Liver (tissue), 3 donors: Measurements from ENCODE around the gene TMEM42.

ENCODE experiments used
- EGR1 ChIP-seq, 2 donors: IDR thresholded peaks; 2 replicates each; pipeline ENCODE4 v1.6.1; 2016 to 2018; ENCODE audit warnings: antibody characterized with exemption in 2 of 2, low read depth in 2 of 2
- GABPA ChIP-seq, 2 donors: IDR thresholded peaks in 1 of 2; conservative IDR thresholded peaks in 1 of 2; 2 replicates each; pipeline ENCODE4 v1.6.1; 2016; ENCODE audit warnings: antibody characterized with exemption in 2 of 2, mild to moderate bottlenecking in 1 of 2, moderate library complexity in 1 of 2
- HNF4G ChIP-seq: IDR thresholded peaks from 2 replicates; pipeline ENCODE4 v1.6.1; 2016; ENCODE audit warnings: antibody characterized with exemption
- JUND ChIP-seq, 2 donors: IDR thresholded peaks; 2 replicates each; pipeline ENCODE4 v1.6.1; 2016; ENCODE audit warnings: antibody characterized with exemption in 2 of 2
- RAD21 ChIP-seq, 2 donors: IDR thresholded peaks; 2 replicates each; pipeline ENCODE4 v1.6.1; 2016; ENCODE audit warnings: antibody characterized with exemption in 2 of 2, mild to moderate bottlenecking in 2 of 2
- RXRA ChIP-seq, 2 donors: IDR thresholded peaks; 2 replicates each; pipeline ENCODE4 v1.6.1; 2017 to 2018; ENCODE audit warnings: antibody characterized with exemption in 2 of 2, mild to moderate bottlenecking in 1 of 2
- SP1 ChIP-seq: IDR thresholded peaks from 2 replicates; pipeline ENCODE4 v1.6.1; 2018; ENCODE audit warnings: antibody characterized with exemption, mild to moderate bottlenecking
- TAF1 ChIP-seq: conservative IDR thresholded peaks from 2 replicates; pipeline ENCODE4 v1.6.1; 2016; ENCODE audit warnings: antibody characterized with exemption, mild to moderate bottlenecking
- TF ChIP-seq, protein P1 (sequence below): IDR thresholded peaks from 2 replicates; pipeline ENCODE4 v1.6.1; 2016; ENCODE audit warnings: antibody characterized with exemption, mild to moderate bottlenecking
- TF ChIP-seq, protein P2 (sequence below): IDR thresholded peaks from 2 replicates; pipeline ENCODE4 v1.6.1; 2016; ENCODE audit warnings: antibody characterized with exemption
- TF ChIP-seq, protein P3 (sequence below): fragments of 150-350 bp; IDR thresholded peaks from 2 replicates; pipeline ENCODE4 v1.5.1; 2017; ENCODE audit warnings: improper control_type of control experiment, low read depth, low read length; ENCODE audit not compliant: missing input control
- donor health status: healthy.
- donor health status: healthy.

DNA sequence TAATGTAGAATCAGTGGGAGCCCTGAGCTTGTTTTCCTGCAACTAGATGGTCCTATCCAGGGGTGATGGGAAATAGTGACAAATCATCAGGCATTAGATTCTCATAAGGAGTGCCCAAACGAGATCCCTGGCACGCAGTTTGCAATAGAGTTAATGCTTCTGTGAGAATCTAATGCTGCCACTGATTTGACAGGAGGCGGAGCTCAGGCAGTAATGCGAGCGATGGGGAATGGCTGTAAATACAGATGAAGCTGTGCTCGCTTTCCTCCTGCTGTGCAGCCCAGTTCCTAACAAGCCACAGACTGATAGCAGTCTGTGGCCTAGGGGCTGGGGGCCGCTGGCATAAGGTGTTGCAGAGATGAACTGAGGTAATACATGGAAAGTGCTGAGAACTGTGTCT lies 28.3 kb upstream of the TMEM42 start:
- TF ChIP-seq, protein P1, sequence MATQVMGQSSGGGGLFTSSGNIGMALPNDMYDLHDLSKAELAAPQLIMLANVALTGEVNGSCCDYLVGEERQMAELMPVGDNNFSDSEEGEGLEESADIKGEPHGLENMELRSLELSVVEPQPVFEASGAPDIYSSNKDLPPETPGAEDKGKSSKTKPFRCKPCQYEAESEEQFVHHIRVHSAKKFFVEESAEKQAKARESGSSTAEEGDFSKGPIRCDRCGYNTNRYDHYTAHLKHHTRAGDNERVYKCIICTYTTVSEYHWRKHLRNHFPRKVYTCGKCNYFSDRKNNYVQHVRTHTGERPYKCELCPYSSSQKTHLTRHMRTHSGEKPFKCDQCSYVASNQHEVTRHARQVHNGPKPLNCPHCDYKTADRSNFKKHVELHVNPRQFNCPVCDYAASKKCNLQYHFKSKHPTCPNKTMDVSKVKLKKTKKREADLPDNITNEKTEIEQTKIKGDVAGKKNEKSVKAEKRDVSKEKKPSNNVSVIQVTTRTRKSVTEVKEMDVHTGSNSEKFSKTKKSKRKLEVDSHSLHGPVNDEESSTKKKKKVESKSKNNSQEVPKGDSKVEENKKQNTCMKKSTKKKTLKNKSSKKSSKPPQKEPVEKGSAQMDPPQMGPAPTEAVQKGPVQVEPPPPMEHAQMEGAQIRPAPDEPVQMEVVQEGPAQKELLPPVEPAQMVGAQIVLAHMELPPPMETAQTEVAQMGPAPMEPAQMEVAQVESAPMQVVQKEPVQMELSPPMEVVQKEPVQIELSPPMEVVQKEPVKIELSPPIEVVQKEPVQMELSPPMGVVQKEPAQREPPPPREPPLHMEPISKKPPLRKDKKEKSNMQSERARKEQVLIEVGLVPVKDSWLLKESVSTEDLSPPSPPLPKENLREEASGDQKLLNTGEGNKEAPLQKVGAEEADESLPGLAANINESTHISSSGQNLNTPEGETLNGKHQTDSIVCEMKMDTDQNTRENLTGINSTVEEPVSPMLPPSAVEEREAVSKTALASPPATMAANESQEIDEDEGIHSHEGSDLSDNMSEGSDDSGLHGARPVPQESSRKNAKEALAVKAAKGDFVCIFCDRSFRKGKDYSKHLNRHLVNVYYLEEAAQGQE = no peak
- TF ChIP-seq, protein P2, sequence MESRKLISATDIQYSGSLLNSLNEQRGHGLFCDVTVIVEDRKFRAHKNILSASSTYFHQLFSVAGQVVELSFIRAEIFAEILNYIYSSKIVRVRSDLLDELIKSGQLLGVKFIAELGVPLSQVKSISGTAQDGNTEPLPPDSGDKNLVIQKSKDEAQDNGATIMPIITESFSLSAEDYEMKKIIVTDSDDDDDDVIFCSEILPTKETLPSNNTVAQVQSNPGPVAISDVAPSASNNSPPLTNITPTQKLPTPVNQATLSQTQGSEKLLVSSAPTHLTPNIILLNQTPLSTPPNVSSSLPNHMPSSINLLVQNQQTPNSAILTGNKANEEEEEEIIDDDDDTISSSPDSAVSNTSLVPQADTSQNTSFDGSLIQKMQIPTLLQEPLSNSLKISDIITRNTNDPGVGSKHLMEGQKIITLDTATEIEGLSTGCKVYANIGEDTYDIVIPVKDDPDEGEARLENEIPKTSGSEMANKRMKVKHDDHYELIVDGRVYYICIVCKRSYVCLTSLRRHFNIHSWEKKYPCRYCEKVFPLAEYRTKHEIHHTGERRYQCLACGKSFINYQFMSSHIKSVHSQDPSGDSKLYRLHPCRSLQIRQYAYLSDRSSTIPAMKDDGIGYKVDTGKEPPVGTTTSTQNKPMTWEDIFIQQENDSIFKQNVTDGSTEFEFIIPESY = no peak
- no peak for TF ChIP-seq RAD21 (IDR thresholded peaks at IDR 0.05)
- TF ChIP-seq, protein P3, sequence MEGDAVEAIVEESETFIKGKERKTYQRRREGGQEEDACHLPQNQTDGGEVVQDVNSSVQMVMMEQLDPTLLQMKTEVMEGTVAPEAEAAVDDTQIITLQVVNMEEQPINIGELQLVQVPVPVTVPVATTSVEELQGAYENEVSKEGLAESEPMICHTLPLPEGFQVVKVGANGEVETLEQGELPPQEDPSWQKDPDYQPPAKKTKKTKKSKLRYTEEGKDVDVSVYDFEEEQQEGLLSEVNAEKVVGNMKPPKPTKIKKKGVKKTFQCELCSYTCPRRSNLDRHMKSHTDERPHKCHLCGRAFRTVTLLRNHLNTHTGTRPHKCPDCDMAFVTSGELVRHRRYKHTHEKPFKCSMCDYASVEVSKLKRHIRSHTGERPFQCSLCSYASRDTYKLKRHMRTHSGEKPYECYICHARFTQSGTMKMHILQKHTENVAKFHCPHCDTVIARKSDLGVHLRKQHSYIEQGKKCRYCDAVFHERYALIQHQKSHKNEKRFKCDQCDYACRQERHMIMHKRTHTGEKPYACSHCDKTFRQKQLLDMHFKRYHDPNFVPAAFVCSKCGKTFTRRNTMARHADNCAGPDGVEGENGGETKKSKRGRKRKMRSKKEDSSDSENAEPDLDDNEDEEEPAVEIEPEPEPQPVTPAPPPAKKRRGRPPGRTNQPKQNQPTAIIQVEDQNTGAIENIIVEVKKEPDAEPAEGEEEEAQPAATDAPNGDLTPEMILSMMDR = no peak
- TF ChIP-seq EGR1 (IDR thresholded peaks at IDR 0.05; ENCODE audit: low read depth in 2 of 2) = no peak
- no peak for TF ChIP-seq SP1
- TF ChIP-seq TAF1 = no peak
- TF ChIP-seq GABPA (IDR thresholded peaks at IDR 0.05 in 1 of 2, conservative IDR thresholded peaks at IDR 0.05 in 1 of 2) = no peak
- TF ChIP-seq JUND (IDR thresholded peaks at IDR 0.05) = no peak
- no peak for TF ChIP-seq RXRA (IDR thresholded peaks at IDR 0.05)
- TF ChIP-seq HNF4G = no peak
